ENCODE results near the gene UBE2G1. TPM values are rescaled to one million over a fixed set of nuclear protein-coding genes. Genes with fewer than 3 reads are reported as not detected.

Gene UBE2G1
- total RNA-seq, 1 donor from 2014 or later = 88.5 TPM

DNA sequence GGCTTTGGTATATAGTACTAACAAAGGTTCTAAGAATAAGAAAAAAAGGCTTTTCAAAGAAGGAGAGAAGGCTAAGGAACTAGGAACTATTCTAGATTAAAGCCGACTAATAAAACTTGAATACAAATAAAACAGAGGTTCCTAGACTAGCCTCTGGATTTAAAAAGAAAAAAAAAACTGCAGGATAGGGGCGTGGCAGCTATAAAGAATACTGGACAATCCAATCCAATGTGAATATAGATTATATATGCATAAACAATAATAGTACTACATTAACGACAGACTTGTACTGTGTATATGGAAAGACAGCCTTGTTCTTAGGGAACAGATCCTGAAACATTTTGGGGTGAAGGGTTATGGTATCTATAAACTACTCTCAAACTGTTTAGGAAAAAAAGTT, 78.8 kb downstream of the UBE2G1 start:
- Histone ChIP-seq H3K9ac (no peak overlapping the region), H4K20me1 (ENCODE audit: low read depth) (no peaks in the 10 kb centered on the region), H3K4me3 (no peak overlapping the region), H3F3A (ENCODE audit: low read depth) (no peaks in the 10 kb centered on the region), H3K4me2 (no peak overlapping the region), H2AFZ (replicated peaks) (no peak overlapping the region), H3K79me2 (ENCODE audit: low read depth) (no peaks in the 10 kb centered on the region), H3K9me3 (ENCODE audit: low read depth) (no peaks in the 10 kb centered on the region), H3K27me3 (no peaks in the 10 kb centered on the region), H3K27ac (no peak overlapping the region), H3K36me3 (peaks cover 3% of the 10 kb centered on the region), H3K4me1 (no peaks in the 10 kb centered on the region)
- peaks cover 6% of the 10 kb centered on the region for H3K36me3 Mint-ChIP-seq
- no peak overlapping the region for H3K27ac Mint-ChIP-seq
- no peaks in the 10 kb centered on the region for H3K9me3 Mint-ChIP-seq
- no peaks in the 10 kb centered on the region for H3K4me1 Mint-ChIP-seq
- DNase-seq (ENCODE audit: low spot score) = no peak
- H3K27me3 Mint-ChIP-seq (ENCODE audit: insufficient read depth, low read depth) = no peaks in the 10 kb centered on the region
- H3K4me3 Mint-ChIP-seq = no peak overlapping the region
- no peak for TF ChIP-seq CTCF (IDR thresholded peaks at IDR 0.05)
- TF ChIP-seq EZH2phosphoT487 (IDR thresholded peaks at IDR 0.05) = no peak
- no peak for TF ChIP-seq EZH2 (IDR thresholded peaks at IDR 0.05)

GRCh38 chr17:4276514-4276913, 90.0 kb downstream of the UBE2G1 start:
- Histone ChIP-seq H3F3A (ENCODE audit: low read depth) (no peaks in the 10 kb centered on the region), H3K9me3 (ENCODE audit: low read depth) (no peaks in the 10 kb centered on the region), H4K20me1 (ENCODE audit: low read depth) (peaks cover 10% of the 10 kb centered on the region), H3K79me2 (ENCODE audit: low read depth) (peaks cover 45% of the 10 kb centered on the region), H3K27me3 (no peaks in the 10 kb centered on the region), H2AFZ (replicated peaks) (no peak overlapping the region), H3K4me2 (no peak overlapping the region), H3K4me1 (no peaks in the 10 kb centered on the region), H3K4me3 (no peak overlapping the region), H3K27ac (no peak overlapping the region), H3K36me3 (no peaks in the 10 kb centered on the region), H3K9ac (no peak overlapping the region)
- no peaks in the 10 kb centered on the region for H3K4me1 Mint-ChIP-seq
- H3K36me3 Mint-ChIP-seq = peaks cover 27% of the 10 kb centered on the region
- DNase-seq (ENCODE audit: low spot score) = no peak
- no peak overlapping the region for H3K4me3 Mint-ChIP-seq
- TF ChIP-seq EZH2 (IDR thresholded peaks at IDR 0.05) (no peak), CTCF (IDR thresholded peaks at IDR 0.05) (no peak), EZH2phosphoT487 (IDR thresholded peaks at IDR 0.05) (no peak)
- no peaks in the 10 kb centered on the region for H3K27me3 Mint-ChIP-seq (ENCODE audit: insufficient read depth, low read depth)
- no peaks in the 10 kb centered on the region for H3K9me3 Mint-ChIP-seq
- no peak overlapping the region for H3K27ac Mint-ChIP-seq

- Mint-ChIP-seq H3K36me3 (peaks cover 25% of the 10 kb centered on the region), H3K27me3 (ENCODE audit: insufficient read depth, low read depth) (no peaks in the 10 kb centered on the region), H3K27ac (no peak overlapping the region), H3K4me3 (no peak overlapping the region), H3K4me1 (no peaks in the 10 kb centered on the region), H3K9me3 (no peaks in the 10 kb centered on the region)
- H2AFZ ChIP-seq (replicated peaks) = no peak overlapping the region
- no peak overlapping the region for H3K27ac ChIP-seq
- no peak overlapping the region for H3K4me3 ChIP-seq
- DNase-seq (ENCODE audit: low spot score) = no peak
- H3F3A ChIP-seq (ENCODE audit: low read depth) = peaks cover 9% of the 10 kb centered on the region
- H3K9ac ChIP-seq = no peak overlapping the region
- peaks cover 33% of the 10 kb centered on the region for H3K79me2 ChIP-seq (ENCODE audit: low read depth)
- H4K20me1 ChIP-seq (ENCODE audit: low read depth) = peaks cover 10% of the 10 kb centered on the region
- no peak for TF ChIP-seq EZH2 (IDR thresholded peaks at IDR 0.05)
- TF ChIP-seq EZH2phosphoT487 (IDR thresholded peaks at IDR 0.05) = no peak
- TF ChIP-seq CTCF (IDR thresholded peaks at IDR 0.05) = no peak
- no peaks in the 10 kb centered on the region for H3K4me1 ChIP-seq
- no peaks in the 10 kb centered on the region for H3K27me3 ChIP-seq
- H3K36me3 ChIP-seq = no peaks in the 10 kb centered on the region
- H3K9me3 ChIP-seq (ENCODE audit: low read depth) = no peaks in the 10 kb centered on the region
- H3K4me2 ChIP-seq = no peak overlapping the region
Measured at GRCh38 chr17:4272972-4273368, 93.5 kb downstream of the UBE2G1 start.

All from neural progenitor cell (in vitro differentiated cells).